GM19463 (cell line): ENCODE data around the gene PVALEF.

Source experiments
- ATAC-seq: cut with Tn5 transposase; IDR thresholded peaks from one replicate; pipeline ENCODE4 v1.9.1; 2021; ENCODE audit warnings: mild to moderate bottlenecking, moderate library complexity; ENCODE audit not compliant: unreplicated experiment

PVALEF gene

GRCh38 chr17:81165246-81166032 lies at the start of gene PVALEF:
PVALEF (plus strand) TSS chr17:81165507; CDS start chr17:81181227, 15,720 bp downstream.
- ATAC-seq, result no peak

- no peak for ATAC-seq
Observed at GRCh38 chr17:81115749-81116464, 49.4 kb upstream of the PVALEF start.

GRCh38 chr17:81116704-81117103 lies 48.6 kb upstream of the PVALEF start:
- no peak for ATAC-seq

- ATAC-seq, result no peak
Observed at GRCh38 chr17:81117672-81118198, 47.6 kb upstream of the PVALEF start.

GRCh38 chr17:81118308-81119221 lies 46.7 kb upstream of the PVALEF start:
- ATAC-seq, result no peak

- ATAC-seq, result no peak
Observed at GRCh38 chr17:81119223-81120148, 45.8 kb upstream of the PVALEF start.

GRCh38 chr17:81120149-81120484 lies 45.2 kb upstream of the PVALEF start:
- no peak for ATAC-seq

- ATAC-seq, result no peak
Observed at GRCh38 chr17:81120695-81121621, 44.3 kb upstream of the PVALEF start.

- no peak for ATAC-seq
Observed at GRCh38 chr17:81121841-81122733, 43.2 kb upstream of the PVALEF start.

- ATAC-seq, result no peak
Observed at GRCh38 chr17:81123052-81124048, 42.0 kb upstream of the PVALEF start.

- ATAC-seq, result no peak
Observed at GRCh38 chr17:81124377-81124776, 40.9 kb upstream of the PVALEF start.

- no peak for ATAC-seq
Observed at GRCh38 chr17:81125573-81126081, 39.7 kb upstream of the PVALEF start.

GRCh38 chr17:81126281-81127132 lies 38.8 kb upstream of the PVALEF start:
- ATAC-seq, result no peak

- no peak for ATAC-seq
Observed at GRCh38 chr17:81127133-81127455, 38.2 kb upstream of the PVALEF start.

GRCh38 chr17:81127526-81128177 lies 37.7 kb upstream of the PVALEF start:
- ATAC-seq, result no peak
